ENCODE data around the gene PGGT1B. TPM values are rescaled to one million over a fixed set of nuclear protein-coding genes. Genes with fewer than 3 reads are reported as not detected.

Gene PGGT1B
- total and polyA plus RNA-seq, 9 donors = 3.4 to 45.0 (median 28.9) TPM

GRCh38 chr5:115295777-115296123, 33.1 kb upstream of the PGGT1B start:
- 17 to 18% (median 18%) methylated on average over 11 of the region's 11 CpGs for WGBS, 3 donors
- no peak for DNase-seq
- intact Hi-C loops (cut with DNase I) = no loop called here
- Histone ChIP-seq H3K4me1 (ENCODE audit: insufficient read depth) (peaks cover 2% of the 10 kb centered on the region), H3K36me3 (no peaks in the 10 kb centered on the region), H3K4me3 (peak overlapping the region; percentile 52), H3K9me3 (no peaks in the 10 kb centered on the region), H3K27me3 (no peaks in the 10 kb centered on the region), H3K27ac (no peak overlapping the region)
- TF ChIP-seq EP300 (IDR thresholded peaks at IDR 0.05) (no peak), POLR2A (IDR thresholded peaks at IDR 0.05) (no peak)

GRCh38 chr5:115291397-115291796, 28.7 kb upstream of the PGGT1B start:
- Histone ChIP-seq H3K4me3 (no peak overlapping the region), H3K27ac (no peak overlapping the region), H3K4me1 (ENCODE audit: insufficient read depth) (no peaks in the 10 kb centered on the region), H3K27me3 (no peaks in the 10 kb centered on the region), H3K36me3 (no peaks in the 10 kb centered on the region), H3K9me3 (no peaks in the 10 kb centered on the region)
- TF ChIP-seq POLR2A (IDR thresholded peaks at IDR 0.05) = no peak
- TF ChIP-seq CTCF (IDR thresholded peaks at IDR 0.05) = no peak
- TF ChIP-seq EP300 (IDR thresholded peaks at IDR 0.05) = no peak
- intact Hi-C loops (cut with DNase I) = no loop called here
- DNase-seq = no peak

GRCh38 chr5:115289104-115289503, 26.4 kb upstream of the PGGT1B start:
- WGBS, 3 donors = 88 to 94% (median 94%) methylated on average over 4 of the region's 4 CpGs
- Histone ChIP-seq H3K36me3 (no peaks in the 10 kb centered on the region), H3K27me3 (no peaks in the 10 kb centered on the region), H3K9me3 (no peaks in the 10 kb centered on the region), H3K4me1 (ENCODE audit: insufficient read depth) (no peaks in the 10 kb centered on the region), H3K27ac (no peak overlapping the region), H3K4me3 (no peak overlapping the region)
- no peak for DNase-seq
- TF ChIP-seq POLR2A (IDR thresholded peaks at IDR 0.05) (no peak), EP300 (IDR thresholded peaks at IDR 0.05) (no peak), CTCF (IDR thresholded peaks at IDR 0.05) (no peak)
- intact Hi-C loops (cut with DNase I) = no loop called here

GRCh38 chr5:115284021-115284420, 21.3 kb upstream of the PGGT1B start:
- Histone ChIP-seq H3K4me3 (no peak overlapping the region), H3K27me3 (no peaks in the 10 kb centered on the region), H3K27ac (no peak overlapping the region), H3K36me3 (no peaks in the 10 kb centered on the region), H3K4me1 (ENCODE audit: insufficient read depth) (no peaks in the 10 kb centered on the region), H3K9me3 (no peaks in the 10 kb centered on the region)
- TF ChIP-seq POLR2A (IDR thresholded peaks at IDR 0.05) (no peak), EP300 (IDR thresholded peaks at IDR 0.05) (no peak), CTCF (IDR thresholded peaks at IDR 0.05) (no peak)
- intact Hi-C loops (cut with DNase I) = no loop called here
- DNase-seq = no peak
- 86 to 96% (median 94%) methylated on average over 1 of the region's 1 CpG for WGBS, 3 donors

- Histone ChIP-seq H3K27ac (no peak overlapping the region), H3K4me1 (ENCODE audit: insufficient read depth) (no peaks in the 10 kb centered on the region), H3K36me3 (no peaks in the 10 kb centered on the region), H3K9me3 (no peaks in the 10 kb centered on the region), H3K27me3 (no peaks in the 10 kb centered on the region), H3K4me3 (no peak overlapping the region)
- no peak for DNase-seq
- TF ChIP-seq CTCF (IDR thresholded peaks at IDR 0.05) (no peak), EP300 (IDR thresholded peaks at IDR 0.05) (no peak), POLR2A (IDR thresholded peaks at IDR 0.05) (no peak)
- intact Hi-C loops (cut with DNase I) = no loop called here
- 92 to 99% (median 94%) methylated on average over 1 of the region's 1 CpG for WGBS, 3 donors
Observed at GRCh38 chr5:115282131-115282530, 19.5 kb upstream of the PGGT1B start.

Data from ovary (tissue), 9 donors.